Stomach smooth muscle (tissue), 2 donors: ENCODE results near the gene CDH4.

Experiments
- H3K27ac ChIP-seq: one replicate; pipeline ENCODE4 v1.7.0; 2013; ENCODE audit warnings: mild to moderate bottlenecking, low read length, inconsistent platforms
- H3K27me3 ChIP-seq, 2 donors: one replicate each; pipeline ENCODE4 v1.7.0; 2013; ENCODE audit warnings: low read length in 2 of 2; ENCODE audit not compliant: insufficient read depth in 2 of 2, control insufficient read depth in 1 of 2
- H3K36me3 ChIP-seq, 2 donors: one replicate each; pipeline ENCODE4 v1.7.0; 2013; ENCODE audit warnings: low read length in 2 of 2; ENCODE audit not compliant: control insufficient read depth in 2 of 2, insufficient read depth in 2 of 2
- H3K4me1 ChIP-seq: one replicate; pipeline ENCODE4 v1.7.0; 2013; ENCODE audit warnings: low read length; ENCODE audit not compliant: control insufficient read depth, insufficient read depth
- H3K4me3 ChIP-seq, 2 donors: one replicate each; pipeline ENCODE4 v1.7.0; 2013; ENCODE audit warnings: low read length in 2 of 2
- H3K9ac ChIP-seq, 2 donors: one replicate each; pipeline ENCODE4 v1.7.0; 2013; ENCODE audit warnings: low read length in 2 of 2, mild to moderate bottlenecking in 1 of 2
- H3K9me3 ChIP-seq, 2 donors: one replicate each; pipeline ENCODE4 v1.7.0; 2013; ENCODE audit warnings: low read length in 2 of 2; ENCODE audit not compliant: control insufficient read depth in 2 of 2
- donor health status: healthy.
- donor health status: Pancreatic carcinoma.

The CDH4 gene

GRCh38 chr20:61839223-61839911, 587.3 kb downstream of the CDH4 start:
- no peak overlapping the region for H3K9ac ChIP-seq
- H3K27me3 ChIP-seq = peaks cover 0 to 2% of the 10 kb centered on the region in 2 donors
- H3K27ac ChIP-seq = no peak overlapping the region
- H3K36me3 ChIP-seq = no peaks in the 10 kb centered on the region
- H3K4me3 ChIP-seq = no peak overlapping the region
- no peaks in the 10 kb centered on the region for H3K9me3 ChIP-seq
- no peaks in the 10 kb centered on the region for H3K4me1 ChIP-seq

GRCh38 chr20:61839912-61840778, 588.1 kb downstream of the CDH4 start:
- no peaks in the 10 kb centered on the region for H3K9me3 ChIP-seq
- no peak overlapping the region for H3K27ac ChIP-seq
- no peak overlapping the region for H3K9ac ChIP-seq
- no peaks in the 10 kb centered on the region for H3K36me3 ChIP-seq
- no peaks in the 10 kb centered on the region for H3K4me1 ChIP-seq
- peaks cover 0 to 2% of the 10 kb centered on the region in 2 donors for H3K27me3 ChIP-seq
- H3K4me3 ChIP-seq = no peak overlapping the region

GRCh38 chr20:61840779-61841455, 588.9 kb downstream of the CDH4 start:
- Histone ChIP-seq H3K4me3 (no peak overlapping the region), H3K27ac (no peak overlapping the region), H3K27me3 (peaks cover 0 to 4% of the 10 kb centered on the region in 2 donors), H3K36me3 (no peaks in the 10 kb centered on the region), H3K4me1 (no peaks in the 10 kb centered on the region), H3K9me3 (no peaks in the 10 kb centered on the region), H3K9ac (no peak overlapping the region)

GRCh38 chr20:61841551-61841950, 589.5 kb downstream of the CDH4 start:
- Histone ChIP-seq H3K9me3 (no peaks in the 10 kb centered on the region), H3K4me3 (no peak overlapping the region), H3K36me3 (no peaks in the 10 kb centered on the region), H3K4me1 (no peaks in the 10 kb centered on the region), H3K27me3 (peaks cover 0 to 4% of the 10 kb centered on the region in 2 donors), H3K27ac (no peak overlapping the region), H3K9ac (no peak overlapping the region)

GRCh38 chr20:61841966-61842365, 589.9 kb downstream of the CDH4 start:
- no peaks in the 10 kb centered on the region for H3K4me1 ChIP-seq
- H3K9ac ChIP-seq = no peak overlapping the region

GRCh38 chr20:61844621-61845020, 592.6 kb downstream of the CDH4 start:
- H3K9ac ChIP-seq = no peak overlapping the region
- H3K27ac ChIP-seq = no peak overlapping the region
- H3K36me3 ChIP-seq = no peaks in the 10 kb centered on the region
- H3K27me3 ChIP-seq = peaks cover 3 to 4% of the 10 kb centered on the region in 2 donors
- H3K9me3 ChIP-seq = peaks cover 0 to 10% of the 10 kb centered on the region in 2 donors
- no peak overlapping the region for H3K4me3 ChIP-seq
- H3K4me1 ChIP-seq = no peaks in the 10 kb centered on the region

More at GRCh38 chr20:61841966-61842365, 589.9 kb downstream of the CDH4 start:
- Histone ChIP-seq H3K27ac (no peak overlapping the region), H3K36me3 (no peaks in the 10 kb centered on the region), H3K9me3 (no peaks in the 10 kb centered on the region), H3K27me3 (peaks cover 0 to 5% of the 10 kb centered on the region in 2 donors), H3K4me3 (no peak overlapping the region)

- Histone ChIP-seq H3K27ac (no peak overlapping the region), H3K4me1 (no peaks in the 10 kb centered on the region), H3K9me3 (peaks cover 0 to 10% of the 10 kb centered on the region in 2 donors), H3K27me3 (peaks cover 5% of the 10 kb centered on the region in 2 donors), H3K36me3 (no peaks in the 10 kb centered on the region), H3K9ac (no peak overlapping the region), H3K4me3 (no peak overlapping the region)
Measured at GRCh38 chr20:61845233-61845671, 593.2 kb downstream of the CDH4 start.

- Histone ChIP-seq H3K4me1 (no peaks in the 10 kb centered on the region), H3K9ac (no peak overlapping the region), H3K27ac (no peak overlapping the region), H3K4me3 (no peak overlapping the region), H3K27me3 (peaks cover 5 to 10% of the 10 kb centered on the region in 2 donors), H3K36me3 (no peaks in the 10 kb centered on the region), H3K9me3 (peaks cover 0 to 10% of the 10 kb centered on the region in 2 donors)
Measured at GRCh38 chr20:61846074-61846473, 594.0 kb downstream of the CDH4 start.

GRCh38 chr20:61846741-61847419, 594.8 kb downstream of the CDH4 start:
- Histone ChIP-seq H3K27ac (no peak overlapping the region), H3K27me3 (peaks cover 5 to 14% of the 10 kb centered on the region in 2 donors), H3K4me3 (no peak overlapping the region), H3K4me1 (no peaks in the 10 kb centered on the region), H3K9me3 (peaks cover 0 to 10% of the 10 kb centered on the region in 2 donors), H3K36me3 (no peaks in the 10 kb centered on the region), H3K9ac (no peak overlapping the region)

- no peak overlapping the region for H3K9ac ChIP-seq
- H3K4me1 ChIP-seq = no peaks in the 10 kb centered on the region
- peaks cover 0 to 10% of the 10 kb centered on the region in 2 donors for H3K9me3 ChIP-seq
- no peak overlapping the region for H3K4me3 ChIP-seq
- peaks cover 5 to 14% of the 10 kb centered on the region in 2 donors for H3K27me3 ChIP-seq
- no peak overlapping the region for H3K27ac ChIP-seq
- no peaks in the 10 kb centered on the region for H3K36me3 ChIP-seq
Measured at GRCh38 chr20:61847420-61847748, 595.3 kb downstream of the CDH4 start.
